HG02970 (cell line): ENCODE measurements around the gene SF3B4.
"Not testable (repeated sequence)": the region's sequence is repeated elsewhere in the genome, so short reads cannot be mapped to it uniquely, and the experiment has no call there.

Experiments
- ATAC-seq: cut with Tn5 transposase; IDR thresholded peaks from one replicate; pipeline ENCODE4 v1.9.1; 2021; ENCODE audit warnings: mild to moderate bottlenecking, moderate library complexity, moderate number of reproducible peaks; ENCODE audit not compliant: unreplicated experiment, low FRiP score

The SF3B4 gene

GRCh38 chr1:149927563-149928400 is at the start of gene SF3B4:
SF3B4 (minus strand) TSS chr1:149927803; CDS start chr1:149927759, 44 bp downstream.
- ATAC-seq, result peak; percentile 85

GRCh38 chr1:149977345-149977744 is 49.7 kb upstream of the SF3B4 start:
- no peak for ATAC-seq

- no peak for ATAC-seq
Observed at GRCh38 chr1:149972547-149972946, 44.9 kb upstream of the SF3B4 start.

GRCh38 chr1:149967646-149968045 is 40.0 kb upstream of the SF3B4 start:
- no peak for ATAC-seq

DNA sequence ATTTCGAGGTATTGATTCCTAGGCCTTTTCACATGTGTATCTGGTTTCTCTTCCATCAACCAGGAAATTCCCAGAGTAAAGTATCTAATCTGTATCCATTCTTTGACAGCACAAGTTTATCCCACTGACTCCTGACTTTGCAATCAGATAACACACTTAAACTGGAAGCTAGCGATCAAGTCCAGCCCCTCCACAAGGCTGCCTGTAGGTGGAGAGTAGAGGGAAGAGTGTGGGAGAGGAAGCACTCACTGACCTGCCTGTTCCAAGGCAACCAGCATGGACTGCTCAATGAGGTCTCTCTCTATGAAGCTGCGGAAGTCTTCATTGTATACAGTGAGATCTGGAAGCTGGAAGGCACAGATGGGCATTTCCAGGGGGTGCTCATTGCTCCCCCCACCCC is 39.4 kb upstream of the SF3B4 start:
- ATAC-seq, result no peak

DNA sequence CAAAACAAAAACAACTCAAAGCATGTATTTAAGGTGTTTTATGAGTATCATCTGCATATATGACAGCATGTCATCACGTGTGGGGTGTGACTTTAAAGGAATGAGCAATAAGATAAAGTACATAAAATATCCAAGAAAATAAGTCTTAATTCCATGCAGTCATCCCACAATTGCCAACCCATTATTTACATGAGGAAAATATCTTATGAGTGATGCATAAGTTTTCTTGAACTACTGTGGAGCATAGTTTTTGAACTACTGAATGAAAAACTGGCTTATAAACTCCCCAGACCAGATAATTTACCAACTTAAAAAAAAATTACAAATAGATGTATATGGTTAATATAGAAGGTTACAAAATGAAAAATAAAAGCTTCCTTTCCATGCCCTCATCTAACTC is 38.8 kb upstream of the SF3B4 start:
- ATAC-seq, result no peak

GRCh38 chr1:149965440-149965839 is 37.8 kb upstream of the SF3B4 start:
- no peak for ATAC-seq

- no peak for ATAC-seq
Observed at GRCh38 chr1:149963358-149963757, 35.8 kb upstream of the SF3B4 start.

DNA sequence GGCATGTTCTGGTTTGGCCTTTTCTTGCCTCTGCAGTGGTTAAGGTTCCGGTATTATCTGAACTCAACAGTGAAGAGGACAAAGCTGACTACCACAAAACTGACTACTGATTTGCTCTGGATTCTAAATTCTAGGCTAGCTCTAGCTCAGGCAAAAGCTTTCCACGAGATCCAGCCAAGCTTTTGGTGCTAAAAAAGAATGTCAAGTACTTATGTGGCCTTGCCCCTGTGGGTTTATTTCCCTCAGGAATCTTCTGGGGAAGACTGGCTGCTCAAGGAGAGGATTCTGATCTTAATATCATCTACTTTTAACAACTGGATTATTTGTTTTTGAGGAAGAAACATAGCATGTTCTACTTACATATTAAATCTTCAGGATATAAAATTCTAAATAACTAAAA is 35.1 kb upstream of the SF3B4 start:
- no peak for ATAC-seq

DNA sequence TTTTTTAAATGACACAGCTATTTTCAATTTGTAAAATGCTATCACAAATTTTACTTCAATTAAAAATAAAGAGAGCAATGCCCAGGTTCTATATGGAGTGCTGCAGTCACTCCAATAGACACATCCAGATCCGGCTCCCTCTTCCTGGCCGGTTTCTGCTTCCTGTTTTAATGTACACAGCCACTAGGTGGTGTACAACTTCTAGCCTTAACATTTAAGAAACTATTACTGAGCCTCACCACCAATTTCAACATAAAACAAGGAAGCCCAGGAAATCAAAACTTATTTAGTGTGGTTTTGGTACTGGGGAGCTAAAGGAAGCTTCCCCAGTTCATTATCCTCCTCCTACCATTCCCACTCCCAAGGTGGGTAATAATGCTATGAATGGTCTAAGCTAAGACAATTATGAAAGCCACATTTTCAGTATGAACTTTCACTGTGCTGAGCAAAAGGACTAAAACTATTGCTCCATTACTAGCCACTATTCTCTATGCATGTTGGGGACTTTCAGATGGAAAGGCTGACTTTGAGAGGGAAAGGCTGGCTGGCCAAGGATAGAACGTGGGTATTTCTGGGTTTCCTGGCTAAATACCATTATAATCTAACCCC is 34.5 kb upstream of the SF3B4 start:
- no peak for ATAC-seq

DNA sequence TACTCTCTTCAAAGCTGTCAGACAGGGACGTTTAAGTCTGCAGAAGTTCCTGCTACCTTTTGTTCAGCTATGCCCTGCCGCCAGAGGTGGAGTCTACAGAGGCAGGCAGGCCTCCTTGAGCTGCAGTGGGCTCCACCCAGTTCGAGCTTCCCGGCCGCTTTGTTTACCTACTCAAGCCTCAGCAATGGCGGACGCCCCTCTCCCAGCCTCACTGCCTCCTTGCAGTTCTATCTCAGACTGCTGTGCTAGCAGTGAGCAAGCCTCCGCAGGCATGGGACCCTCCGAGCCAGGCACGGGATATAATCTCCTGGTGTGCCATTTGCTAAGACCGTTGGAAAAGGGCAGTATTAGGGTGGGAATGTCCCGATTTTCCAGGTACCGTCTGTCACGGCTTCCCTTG is 29.9 kb upstream of the SF3B4 start:
- not testable (repeated sequence) for ATAC-seq

DNA sequence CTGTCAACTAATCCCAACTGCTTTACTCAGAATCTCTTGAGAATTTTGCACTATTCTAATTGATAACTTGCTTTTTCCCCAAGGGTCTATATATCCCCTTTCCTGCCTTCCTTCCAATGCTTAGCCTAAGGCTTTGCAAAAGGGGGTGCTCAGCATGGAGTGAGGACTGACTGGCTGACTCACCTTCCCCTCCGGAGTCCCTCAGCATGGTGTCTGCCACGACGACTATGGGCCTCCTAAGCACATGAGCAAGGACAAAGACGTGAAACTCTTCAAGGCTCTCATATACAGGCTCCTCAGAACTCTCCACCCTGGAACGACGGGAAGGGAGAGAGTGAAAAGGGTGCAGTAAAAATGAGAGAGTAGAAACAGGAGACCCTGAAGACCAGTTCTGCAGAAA is 22.3 kb upstream of the SF3B4 start:
- ATAC-seq, result no peak

DNA sequence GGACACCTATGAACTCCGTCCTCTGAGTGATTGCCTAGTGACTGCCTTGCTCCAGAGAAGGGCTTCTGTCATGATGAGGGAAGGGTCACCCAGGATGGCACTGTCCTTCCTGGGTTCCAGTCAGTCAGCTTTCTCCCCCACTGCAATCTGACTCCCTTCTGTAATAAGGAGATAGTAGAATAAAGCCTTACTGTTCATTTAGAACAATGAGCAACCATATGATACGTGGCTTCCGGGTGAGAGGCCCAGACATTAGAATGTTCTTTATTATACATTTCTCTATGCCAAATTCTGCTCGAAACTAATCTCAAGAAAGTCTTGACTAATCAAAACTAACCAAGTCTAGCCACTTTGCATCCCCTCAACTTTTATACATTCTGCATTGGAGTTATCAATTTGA is 17.6 kb upstream of the SF3B4 start:
- ATAC-seq, result no peak

- ATAC-seq, result no peak
Observed at GRCh38 chr1:149942885-149943284, 15.3 kb upstream of the SF3B4 start.

GRCh38 chr1:149942207-149942606 is 14.6 kb upstream of the SF3B4 start:
- no peak for ATAC-seq

DNA sequence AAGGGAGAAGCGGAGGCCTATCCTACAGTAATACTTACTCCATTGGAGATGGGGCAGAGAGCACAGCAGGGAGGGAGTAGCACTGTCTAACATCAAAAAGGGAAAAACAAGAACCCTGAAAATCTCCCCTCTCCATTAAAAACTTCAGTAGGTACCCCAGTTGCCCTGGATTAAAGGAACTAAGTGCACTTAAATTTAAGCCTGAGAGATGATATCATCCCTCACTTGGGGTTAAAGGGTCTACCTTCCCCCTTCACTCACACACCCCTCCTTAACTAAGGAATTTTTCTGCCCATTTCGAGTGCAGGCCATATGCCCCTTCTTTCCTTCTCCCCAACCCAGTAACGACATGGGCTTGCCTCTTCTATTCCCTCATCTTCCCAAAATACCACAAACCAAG is 12.8 kb upstream of the SF3B4 start:
- no peak for ATAC-seq

DNA sequence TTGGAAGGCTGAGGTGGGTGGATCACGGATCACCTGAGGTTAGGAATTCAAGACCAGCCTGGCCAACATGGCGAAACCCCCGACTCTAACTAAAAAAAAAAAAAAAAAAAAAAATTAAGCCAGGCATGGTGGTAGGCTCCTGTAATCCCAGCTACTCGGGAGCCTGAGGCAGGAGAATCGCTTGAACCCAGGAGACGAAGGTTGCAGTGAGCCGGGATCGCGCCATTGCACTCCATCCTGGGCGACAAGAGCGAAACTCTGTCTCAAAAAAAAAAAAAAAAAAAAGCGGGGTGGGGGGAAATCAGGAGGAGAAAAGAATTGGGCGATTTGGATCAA is 11.0 kb upstream of the SF3B4 start:
- not testable (repeated sequence) for ATAC-seq

GRCh38 chr1:149937759-149938158 is 10.2 kb upstream of the SF3B4 start:
- ATAC-seq, result no peak

DNA sequence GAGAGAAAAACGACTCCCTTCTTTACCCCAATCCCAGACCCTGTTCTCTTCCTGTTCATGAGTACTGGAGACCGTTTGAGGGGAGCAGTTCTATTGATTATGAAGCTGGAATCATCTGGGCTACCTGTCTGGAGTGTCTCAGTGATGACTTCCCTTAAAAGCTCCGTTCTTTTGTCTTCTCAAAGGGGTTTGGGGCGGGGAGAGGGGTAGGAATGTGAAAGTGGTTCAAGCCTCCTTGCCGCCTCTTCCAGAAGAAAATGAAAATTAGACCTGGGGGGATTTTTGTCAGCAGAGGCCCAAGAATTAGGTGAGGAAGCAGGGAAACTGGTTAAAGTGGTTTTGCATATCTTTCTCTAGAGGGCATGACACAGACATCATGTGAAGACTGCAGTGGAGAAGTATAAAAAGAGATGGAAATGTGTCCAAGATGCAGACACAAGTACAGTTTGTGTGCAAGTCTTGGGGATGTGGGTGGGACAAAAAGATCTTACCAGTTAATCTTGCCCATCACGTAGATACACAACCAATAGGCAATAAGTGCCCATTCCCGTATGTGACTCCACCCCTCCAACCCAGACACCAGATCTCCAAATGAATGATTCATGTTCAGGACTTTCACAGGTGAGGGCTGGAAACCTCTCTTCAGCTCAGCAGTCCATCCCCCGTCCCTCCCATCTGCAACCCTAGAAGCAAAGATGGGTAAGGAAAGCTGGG is 9.5 kb upstream of the SF3B4 start:
- ATAC-seq, result no peak

- ATAC-seq, result no peak
Observed at GRCh38 chr1:149936170-149936991, 8.8 kb upstream of the SF3B4 start, which contains the start of gene MTMR11. MTMR11 (minus strand) TSS chr1:149936879; CDS start chr1:149936647, 232 bp downstream.

- ATAC-seq, result no peak
Observed at GRCh38 chr1:149934356-149934755, 6.8 kb upstream of the SF3B4 start.
